SKM-1 treated with dmso at 0.1 percent for 144 hours (cell line): ENCODE results near the gene GPD1.

Experiments used
- DNase-seq: peaks from one replicate; lab custom pipeline; 2025; ENCODE audit not compliant: unreplicated experiment; lab: John Stamatoyannopoulos, UW

GPD1 gene

DNA sequence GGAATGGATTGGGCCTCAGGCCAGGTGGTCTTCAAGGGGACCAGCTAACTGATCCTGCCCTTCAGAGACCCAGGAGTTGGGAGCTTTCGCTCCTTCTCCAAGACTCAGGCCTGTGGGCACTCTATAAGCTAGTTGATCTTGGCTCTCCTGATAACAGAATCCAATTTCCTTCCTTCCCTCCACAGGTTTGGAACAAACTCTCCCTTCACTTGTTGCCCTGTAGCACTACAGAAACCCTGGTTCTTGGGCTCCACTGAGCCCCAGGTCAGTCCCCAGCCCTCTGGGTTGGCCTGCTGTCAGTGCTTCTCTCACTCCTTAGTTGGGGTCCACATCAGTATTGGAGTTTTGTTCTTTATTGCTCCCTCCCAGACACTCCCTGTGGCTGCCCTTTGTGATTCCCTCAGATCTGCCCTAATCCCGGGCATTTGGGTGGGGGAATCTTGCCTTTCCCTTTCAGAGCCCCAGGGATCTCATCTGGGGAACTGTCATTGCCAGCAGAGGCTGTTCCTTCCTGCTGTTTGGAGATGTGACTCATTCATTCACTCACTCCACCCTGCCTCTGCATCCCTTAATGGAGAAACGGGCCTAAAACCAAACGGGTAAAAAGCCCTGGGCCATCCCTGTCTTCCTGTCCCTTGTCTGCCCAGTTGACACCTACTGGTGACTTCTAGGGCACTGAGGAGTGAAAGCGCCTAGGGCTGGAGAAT is 4.4 kb upstream of the GPD1 start:
- no peak for DNase-seq

DNA sequence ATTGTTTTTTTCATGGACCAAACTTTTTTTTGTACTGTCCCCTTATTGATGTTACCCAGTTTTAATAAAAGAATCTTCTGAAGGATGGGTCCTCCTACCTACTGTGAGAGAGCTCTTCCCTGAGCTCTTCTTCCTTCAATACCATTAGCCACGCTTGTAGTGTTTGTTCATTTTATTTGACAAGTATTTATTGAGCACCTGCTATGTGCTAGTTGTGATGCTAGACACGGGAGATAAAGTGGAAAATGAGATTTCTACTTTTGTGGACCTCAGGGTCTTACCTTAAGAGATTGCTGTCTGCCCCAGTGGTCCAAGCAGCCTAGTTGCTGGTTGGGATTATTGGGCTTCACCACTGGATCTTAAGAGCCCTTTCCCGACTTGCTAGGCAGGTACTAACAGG is 3.2 kb upstream of the GPD1 start:
- DNase-seq: no peak

DNA sequence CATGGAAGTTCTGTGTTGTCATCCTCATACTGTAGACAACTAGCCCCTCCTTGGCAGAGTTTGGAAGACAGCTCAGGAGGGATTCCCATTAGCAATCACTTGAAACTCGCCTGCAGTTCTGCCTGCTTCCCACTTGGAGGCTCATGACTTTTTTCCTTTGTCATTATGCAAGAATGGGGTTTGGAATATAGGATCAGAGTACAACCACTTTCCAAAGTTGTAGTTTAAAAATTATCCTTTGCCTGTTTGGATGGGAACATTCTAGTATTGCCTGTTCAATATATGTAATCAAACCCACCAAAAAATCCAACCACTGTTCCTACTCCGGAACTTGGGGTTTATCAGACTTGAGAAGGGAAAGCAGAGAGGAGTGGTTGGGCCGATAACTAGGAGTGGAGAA is 2.1 kb upstream of the GPD1 start:
- DNase-seq: no peak

DNA sequence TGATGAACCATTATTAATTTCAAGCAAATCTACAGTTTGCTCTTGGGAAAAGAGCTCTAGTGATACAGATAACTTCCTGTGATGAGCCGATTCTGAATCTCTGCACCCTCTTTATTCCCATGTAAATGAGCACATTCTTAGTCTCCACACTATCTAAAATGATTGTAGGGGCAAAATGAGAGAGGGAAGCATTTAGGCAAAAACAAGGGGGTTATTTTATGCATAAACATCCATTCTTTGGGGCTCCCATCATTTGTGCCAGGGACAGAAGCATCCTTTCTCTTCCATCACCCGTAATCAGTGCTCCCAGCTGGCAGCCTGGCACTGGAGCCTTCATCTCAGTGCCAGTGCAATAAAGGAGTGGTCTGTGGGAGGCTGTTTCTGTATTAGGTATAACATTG is 1.7 kb upstream of the GPD1 start:
- no peak for DNase-seq

DNA sequence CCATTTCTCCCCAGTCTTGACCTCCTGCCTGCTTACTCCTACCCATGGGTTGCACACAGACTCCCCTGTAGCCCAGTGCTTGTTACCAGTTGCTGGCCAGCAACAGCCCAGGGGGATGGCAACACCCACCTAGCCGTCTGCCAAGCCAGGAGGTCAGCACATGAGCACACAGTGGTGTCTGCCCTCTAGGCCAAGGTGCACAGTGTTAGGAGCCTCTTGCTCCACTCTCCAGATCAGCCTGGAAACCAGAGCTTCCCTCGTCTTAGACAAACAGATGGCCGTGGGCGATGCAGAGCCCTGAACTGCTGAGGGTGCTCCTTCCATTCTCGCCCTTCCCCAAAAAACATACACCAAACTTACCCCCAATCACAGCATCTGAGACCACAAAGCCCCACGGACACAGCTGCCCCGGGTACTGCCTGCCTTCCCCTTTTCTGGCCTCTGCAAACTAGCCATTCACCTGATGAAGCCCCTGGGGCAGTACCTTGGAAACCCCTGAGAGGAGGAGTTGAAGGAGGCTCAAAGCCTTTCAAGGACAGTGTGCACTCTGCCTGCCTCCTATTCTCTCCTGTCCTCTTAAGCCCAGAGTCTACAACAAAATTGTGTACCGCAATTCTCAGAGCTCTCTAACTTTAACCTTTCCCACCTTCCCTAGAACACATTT is 1.0 kb upstream of the GPD1 start:
- no peak for DNase-seq

DNA sequence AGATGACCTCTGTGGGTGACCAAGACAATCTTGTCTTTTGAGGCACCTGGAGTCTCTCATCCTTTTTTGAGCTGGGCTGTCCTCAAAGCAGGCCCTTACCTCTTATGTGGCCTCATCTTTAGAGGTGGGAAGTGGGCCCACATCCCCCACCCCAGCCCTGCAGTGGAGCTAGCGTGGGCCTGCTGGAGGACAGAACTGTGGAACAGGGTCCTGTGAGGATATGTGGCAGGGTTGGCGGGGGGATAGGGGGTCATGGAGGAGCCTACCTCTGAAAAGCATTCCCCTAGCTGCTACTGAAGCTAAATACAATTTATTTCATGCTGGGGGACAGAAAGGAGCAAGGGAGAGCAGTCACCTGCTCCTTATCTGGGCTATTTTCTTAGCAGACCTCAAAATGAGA is 457 bp upstream of the GPD1 start:
- no peak for DNase-seq

DNA sequence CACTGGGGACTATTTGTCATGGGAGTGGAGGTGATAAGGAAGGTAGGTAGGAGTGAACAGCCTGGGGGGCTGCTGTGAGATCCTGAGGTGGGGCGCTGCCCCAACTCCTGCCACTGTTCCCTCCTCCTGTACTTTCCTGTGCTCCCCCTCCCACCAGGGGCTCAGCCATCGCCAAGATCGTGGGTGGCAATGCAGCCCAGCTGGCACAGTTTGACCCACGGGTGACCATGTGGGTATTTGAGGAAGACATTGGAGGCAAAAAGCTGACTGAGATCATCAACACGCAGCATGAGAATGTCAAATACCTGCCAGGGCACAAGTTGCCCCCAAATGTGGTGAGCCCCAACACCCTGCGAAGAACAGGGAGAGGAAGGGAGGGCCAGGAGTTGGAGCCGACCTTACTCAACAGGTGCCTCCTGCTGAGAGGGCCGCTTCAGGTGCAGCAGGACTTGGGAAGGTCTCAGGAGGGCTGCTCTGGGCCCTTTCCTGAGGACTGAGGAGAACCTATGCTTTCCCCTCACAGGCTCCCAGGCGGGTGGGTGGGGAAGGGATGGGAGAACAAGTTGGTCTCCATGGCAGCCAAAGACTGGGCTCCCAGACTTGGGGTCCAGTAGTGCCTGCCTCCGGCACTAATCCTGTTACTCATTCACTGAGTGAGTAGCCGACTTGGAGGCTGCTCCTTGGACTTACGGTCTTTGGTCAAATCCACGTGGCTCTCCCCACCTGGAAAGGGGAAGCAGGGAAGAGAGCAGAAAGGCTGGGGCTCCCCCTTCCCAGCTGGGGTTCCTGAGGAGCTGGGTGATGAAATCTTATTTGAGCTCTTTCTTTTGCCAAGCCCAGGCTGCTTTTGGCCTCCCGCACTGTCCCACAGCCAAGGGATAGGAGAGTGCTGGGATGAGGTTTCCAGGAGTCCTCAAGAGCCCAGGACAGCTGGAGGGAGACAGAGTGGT is 884 bp downstream of the GPD1 start:
- DNase-seq: no peak

DNA sequence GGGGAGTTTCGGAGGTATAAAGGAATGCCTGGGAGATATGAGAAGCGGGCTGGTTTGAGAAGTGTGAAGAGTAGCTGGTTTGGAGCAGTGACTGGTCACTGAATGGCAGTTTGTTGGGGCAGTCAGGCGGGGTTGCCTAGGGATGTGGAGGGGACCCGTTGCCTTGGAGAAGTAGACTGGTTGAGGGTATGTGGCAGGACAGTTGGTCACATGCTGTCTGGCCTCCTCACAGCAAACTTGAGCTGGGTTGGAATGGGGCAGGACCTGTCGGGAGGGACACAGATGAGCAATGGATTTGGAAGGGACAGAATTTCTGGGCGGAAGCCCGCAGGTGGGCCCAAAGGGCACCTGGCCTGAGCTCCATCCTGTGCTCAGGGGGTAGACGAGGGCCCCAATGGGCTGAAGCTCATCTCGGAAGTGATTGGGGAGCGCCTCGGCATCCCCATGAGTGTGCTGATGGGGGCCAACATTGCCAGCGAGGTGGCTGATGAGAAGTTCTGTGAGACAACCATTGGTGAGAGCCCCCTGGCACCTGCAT is 2.2 kb downstream of the GPD1 start:
- DNase-seq: no peak

DNA sequence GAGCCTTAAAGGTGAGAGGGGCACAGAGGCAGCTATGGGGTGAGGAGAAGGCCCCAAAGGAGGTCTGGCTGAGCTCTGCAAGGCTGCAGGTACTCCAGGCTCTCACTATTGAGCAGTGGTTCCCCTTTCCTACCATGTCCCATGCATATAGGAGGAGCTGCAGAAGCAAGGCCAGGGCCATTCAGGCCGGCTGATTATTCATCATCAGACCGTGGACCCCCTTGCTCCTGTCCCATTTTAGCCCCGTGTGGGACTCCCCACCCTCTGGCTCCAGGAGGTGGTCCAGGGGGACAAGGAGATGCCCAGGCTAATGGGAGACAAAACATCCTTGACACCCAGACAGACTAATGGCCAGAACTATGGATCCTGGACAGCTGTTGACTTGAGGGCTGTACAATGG is 3.1 kb downstream of the GPD1 start:
- DNase-seq: no peak

DNA sequence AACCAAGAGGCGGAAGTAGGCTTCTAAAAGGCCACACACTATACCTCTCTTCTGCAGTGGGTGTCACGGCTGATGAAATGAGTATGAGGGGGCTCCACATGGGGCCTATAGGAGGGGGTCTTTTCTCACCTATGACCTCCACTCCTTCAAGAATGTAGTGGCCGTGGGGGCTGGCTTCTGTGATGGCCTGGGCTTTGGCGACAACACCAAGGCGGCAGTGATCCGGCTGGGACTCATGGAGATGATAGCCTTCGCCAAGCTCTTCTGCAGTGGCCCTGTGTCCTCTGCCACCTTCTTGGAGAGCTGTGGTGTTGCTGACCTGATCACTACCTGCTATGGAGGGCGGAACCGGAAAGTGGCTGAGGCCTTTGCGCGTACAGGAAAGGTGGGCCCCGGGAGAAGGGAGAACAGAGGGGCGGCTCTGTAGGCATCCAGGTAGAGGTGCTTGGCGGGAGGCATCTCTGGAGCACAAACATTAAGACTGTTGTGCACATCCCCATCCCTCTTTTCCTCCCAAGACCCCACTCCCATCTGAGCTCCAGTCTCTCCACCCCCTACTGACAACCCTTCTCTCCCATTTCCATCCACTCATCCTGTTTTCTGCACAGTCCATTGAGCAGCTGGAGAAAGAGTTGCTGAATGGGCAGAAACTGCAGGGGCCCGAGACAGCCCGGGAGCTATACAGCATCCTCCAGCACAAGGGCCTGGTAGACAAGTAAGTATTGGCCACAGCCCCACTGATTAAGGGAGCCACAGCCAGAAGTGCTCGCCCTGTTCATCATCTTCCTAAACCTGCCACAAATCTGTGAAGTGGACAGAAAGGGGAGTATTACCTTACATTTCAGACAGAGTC is 3.8 kb downstream of the GPD1 start:
- DNase-seq: no peak

DNA sequence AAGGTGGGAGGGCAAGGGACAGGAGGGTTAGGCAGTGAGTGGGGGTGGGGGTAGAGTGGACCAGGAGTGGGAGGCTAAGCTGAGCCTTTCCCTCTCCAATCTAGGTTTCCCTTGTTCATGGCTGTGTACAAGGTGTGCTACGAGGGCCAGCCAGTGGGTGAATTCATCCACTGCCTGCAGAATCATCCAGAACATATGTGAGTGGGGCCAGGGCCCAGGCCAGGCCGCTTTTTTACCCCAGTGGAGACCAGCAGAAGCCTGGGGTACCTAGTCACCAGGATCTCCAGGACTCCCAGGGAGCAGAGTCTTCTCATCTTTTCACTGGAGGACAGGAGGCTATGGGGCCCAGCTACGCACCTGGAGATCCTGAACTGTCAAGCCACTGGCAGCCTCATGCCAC is 5.5 kb downstream of the GPD1 start:
- DNase-seq: no peak

DNA sequence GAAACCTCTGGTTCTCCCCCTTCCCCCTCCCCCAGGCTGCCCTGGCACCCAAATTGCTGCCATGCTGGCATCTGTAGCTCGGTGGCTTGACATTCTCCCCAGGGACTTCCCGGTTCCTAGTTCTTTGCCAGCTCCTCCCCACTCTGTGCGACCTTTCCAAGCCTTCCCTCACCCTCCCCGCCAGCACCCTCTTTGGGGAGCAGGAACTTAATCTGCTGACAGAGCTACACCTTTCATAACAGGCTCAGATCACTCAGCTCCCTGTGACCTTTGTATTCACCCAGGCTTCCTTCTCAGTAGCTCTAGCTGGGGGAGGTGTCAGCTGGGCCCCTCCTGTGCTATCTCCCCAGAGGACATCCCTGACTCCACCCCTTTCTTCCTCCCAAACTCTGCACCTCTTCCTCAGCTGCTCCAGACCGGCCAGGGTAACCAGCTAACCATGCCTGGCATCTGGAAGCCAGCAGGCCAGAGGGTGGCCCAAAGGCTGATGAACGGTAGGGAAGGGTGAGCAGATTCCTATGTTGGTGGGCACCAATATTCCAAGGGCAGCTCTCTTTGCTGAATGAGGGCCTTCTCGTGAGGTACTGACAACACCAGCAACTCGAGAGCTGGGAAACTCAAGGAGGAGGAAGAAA is 6.4 kb downstream of the GPD1 start:
- peak; percentile 13 for DNase-seq

DNA sequence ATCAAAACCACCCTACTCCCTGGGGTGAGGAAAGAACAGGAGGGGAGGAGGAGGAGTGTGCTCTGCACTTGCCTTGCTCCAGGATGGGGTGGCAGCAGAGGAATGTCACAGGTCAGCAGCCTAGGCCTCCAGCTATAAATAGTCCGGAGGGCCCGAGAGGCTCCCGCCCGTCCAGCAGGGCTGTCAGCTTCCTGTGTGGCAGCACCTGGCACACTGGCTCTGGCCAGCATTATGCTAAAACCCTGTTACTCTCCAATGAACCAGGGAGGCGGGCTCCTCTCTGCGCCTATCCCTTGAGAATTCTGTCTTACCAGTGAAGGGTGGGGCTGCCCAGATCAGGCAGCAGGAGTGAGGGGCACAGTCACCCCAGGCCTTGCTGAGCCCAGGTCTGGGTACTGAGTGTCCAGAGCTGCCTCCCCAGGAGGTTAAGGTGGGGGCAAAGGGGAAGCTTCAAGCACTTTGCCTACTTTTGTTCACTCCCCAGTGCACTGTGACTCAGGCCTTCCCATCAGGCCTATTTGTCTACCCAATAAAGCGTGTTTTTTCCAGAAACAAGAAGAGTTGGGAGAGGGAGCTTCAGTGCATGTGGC is 7.0 kb downstream of the GPD1 start:
- no peak for DNase-seq

DNA sequence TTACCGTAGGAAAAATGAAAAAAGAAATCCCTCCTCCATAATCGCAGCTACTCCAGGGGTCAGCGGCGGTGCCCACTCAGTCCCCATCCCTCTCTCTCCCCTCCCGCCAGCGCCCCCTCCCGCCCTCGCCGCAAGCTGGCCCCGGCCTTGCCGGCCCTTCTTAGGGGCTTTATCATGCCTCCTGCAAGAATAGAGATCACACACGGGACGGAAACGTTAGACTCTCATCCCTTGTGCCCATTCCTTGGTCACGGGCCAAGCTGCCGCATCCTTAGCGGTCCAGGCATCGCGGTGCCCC is 7.5 kb downstream of the GPD1 start:
- DNase-seq: no peak

DNA sequence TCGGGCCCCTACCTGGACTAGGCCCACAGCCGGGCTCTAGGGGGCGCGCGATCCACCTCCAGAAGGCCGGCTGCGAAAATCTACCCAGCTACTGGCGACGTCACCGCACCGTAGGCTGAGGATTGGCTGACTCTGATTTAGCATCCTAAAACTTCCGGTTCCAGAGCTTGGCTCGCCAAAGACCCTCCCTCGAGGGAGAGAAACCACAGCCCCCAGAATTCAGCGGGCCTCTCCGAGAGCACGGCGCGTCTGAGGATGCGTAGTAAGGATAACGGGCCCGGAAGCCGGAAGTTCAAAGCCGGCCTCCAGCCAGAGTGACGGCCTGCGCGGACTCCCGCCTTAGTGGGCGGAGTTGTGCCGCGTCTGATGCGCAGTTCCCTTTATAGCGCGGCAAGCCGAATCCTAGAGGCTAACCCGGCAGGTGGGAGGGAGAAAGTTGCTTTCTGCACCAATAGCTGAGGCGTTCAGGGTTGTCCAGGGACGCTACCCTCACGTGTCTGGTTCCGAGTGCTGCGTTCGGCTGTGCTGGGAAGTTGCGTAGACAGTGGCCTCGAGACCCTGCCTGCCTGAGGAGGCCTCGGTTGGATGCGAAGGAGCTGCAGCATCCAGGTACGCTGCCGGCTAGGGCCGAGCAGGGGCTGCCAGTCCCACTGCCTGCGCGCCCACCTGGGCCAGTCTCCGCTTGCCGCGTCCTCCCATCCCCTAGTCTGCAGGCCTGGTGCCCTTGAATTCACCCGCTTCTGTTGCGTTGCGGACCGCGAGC is 8.1 kb downstream of the GPD1 start, which contains the start of gene COX14:
Gene COX14 (plus strand): TSS at position 544 of the 763 bp plus-strand sequence. CDS start 7,808 bp downstream, outside the sequence.
- peak; percentile 90 for DNase-seq

DNA sequence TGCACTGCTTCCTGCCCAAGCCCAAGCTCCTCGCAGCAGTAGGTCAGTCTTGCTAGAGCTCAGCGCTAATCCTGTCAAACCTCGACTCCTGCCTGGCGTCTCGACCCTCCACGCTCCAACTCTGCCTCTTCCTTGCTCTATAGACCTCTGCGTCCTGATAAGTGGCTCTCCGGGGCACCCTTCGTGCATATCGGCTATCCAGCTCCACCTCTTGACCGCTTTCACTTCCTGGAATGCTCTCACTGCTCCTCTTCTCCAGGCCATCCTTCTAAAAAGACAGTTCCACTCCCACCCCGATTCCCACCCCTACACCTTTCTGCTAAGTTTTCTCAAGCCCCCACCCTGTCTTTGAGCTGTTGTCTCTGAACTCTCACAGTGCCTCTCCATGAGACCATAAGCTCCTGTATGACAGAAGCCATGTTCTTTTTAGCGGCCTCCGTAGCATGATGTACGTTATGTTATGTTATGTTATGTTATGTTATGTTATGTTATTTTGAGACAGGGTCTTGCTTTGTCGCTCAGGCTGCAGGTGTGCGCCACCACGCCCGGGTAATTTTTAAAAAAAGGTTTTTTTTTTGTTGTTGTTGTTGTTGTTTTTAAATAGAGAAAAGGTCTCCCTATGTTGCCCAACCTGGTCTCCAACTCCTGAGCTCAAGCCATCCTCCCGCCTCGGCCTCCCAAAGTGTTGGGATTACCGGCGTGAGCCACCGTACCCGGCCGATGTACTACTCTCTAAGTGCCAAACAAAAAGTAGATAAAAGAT is 8.8 kb downstream of the GPD1 start:
- no peak for DNase-seq

DNA sequence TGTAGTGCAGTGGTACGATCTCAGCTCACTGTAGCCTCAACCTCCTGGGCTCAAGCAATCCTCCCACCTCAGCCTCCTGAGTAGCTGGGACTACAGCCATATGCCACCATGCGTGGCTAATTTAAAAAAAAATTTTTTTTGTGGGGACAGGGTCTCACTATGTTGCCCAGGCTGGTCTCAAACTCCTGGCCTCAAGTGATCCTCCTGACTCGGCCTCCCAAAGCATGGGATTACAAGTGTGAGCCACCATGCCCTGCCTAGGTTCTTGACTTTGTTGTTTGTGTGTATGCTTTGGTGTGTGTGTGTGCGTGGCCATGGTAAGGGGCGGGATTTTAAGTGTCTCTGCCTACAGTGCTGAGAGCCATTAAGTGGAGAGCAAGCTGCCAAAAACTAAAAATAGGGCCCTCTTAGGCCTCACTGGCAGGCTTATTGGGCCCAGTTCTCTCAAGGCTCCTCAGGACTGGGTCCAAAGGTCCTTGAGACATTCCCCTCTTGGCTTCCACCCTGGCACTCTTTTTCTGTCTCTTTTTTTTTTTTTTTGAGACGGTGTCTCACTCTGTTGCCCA is 13.3 kb downstream of the GPD1 start:
- no peak for DNase-seq

DNA sequence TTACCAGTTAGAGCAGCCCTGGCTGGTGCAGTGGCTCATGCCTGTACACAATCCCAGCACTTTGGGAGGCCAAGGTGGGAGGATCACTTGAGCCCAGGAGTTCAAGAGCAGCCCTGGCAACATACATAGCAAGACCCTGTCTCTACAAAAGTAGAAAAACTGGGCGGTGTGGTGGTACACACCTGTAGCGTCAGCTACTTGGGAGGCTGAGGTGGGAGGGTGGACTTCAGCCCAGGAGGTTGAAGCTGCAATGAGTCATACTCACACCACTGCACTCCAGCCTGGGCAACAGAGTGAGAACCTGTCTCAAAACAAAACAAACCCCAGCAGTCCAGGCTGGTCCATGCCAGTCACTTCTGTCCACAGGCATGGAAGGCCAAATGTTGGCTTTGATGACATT is 15.6 kb downstream of the GPD1 start:
- DNase-seq: no peak
